ENCODE measurements around the gene ADA.

- TF ChIP-seq, protein P1, sequence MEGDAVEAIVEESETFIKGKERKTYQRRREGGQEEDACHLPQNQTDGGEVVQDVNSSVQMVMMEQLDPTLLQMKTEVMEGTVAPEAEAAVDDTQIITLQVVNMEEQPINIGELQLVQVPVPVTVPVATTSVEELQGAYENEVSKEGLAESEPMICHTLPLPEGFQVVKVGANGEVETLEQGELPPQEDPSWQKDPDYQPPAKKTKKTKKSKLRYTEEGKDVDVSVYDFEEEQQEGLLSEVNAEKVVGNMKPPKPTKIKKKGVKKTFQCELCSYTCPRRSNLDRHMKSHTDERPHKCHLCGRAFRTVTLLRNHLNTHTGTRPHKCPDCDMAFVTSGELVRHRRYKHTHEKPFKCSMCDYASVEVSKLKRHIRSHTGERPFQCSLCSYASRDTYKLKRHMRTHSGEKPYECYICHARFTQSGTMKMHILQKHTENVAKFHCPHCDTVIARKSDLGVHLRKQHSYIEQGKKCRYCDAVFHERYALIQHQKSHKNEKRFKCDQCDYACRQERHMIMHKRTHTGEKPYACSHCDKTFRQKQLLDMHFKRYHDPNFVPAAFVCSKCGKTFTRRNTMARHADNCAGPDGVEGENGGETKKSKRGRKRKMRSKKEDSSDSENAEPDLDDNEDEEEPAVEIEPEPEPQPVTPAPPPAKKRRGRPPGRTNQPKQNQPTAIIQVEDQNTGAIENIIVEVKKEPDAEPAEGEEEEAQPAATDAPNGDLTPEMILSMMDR (conservative IDR thresholded peaks at IDR 0.05; ENCODE audit: low read length) = no peak
- no peak for TF ChIP-seq EZH2phosphoT487 (IDR thresholded peaks at IDR 0.05; ENCODE audit: borderline replicate concordance, low read depth, low read length)
Observed at GRCh38 chr20:44606725-44607441, 44.6 kb downstream of the ADA start.

All from OCI-LY7 (cell line).